IMR-90 (cell line): ENCODE measurements around the gene AKAP1. TPM values are rescaled to one million over a fixed set of nuclear protein-coding genes. Genes with fewer than 3 reads are reported as not detected.

Experiments used
- ATAC-seq: fragments of 200-7000 bp; cut with Tn5 transposase; 2 replicates; pipeline ENCODE4 v1.9.1; 2020; ENCODE audit warnings: low read depth, mild to moderate bottlenecking, moderate library complexity
- BruUV-seq: library from RNA; stranded (reverse); fragments of 400-500 nt; replicated peaks from 2 replicates; lab custom pipeline; 2021; lab: Mats Ljungman, UMichigan
- CTCF ChIA-PET: fragments of 300-600 bp; formaldehyde crosslinking; extraction: SDS; loops from one replicate; lab custom pipeline; 2021; ENCODE audit warnings: antibody characterized with exemption; lab: Yijun Ruan, JAX
- POLR2A ChIA-PET: fragments of 300-600 bp; sonication (Branson Sonifier 250); formaldehyde crosslinking; loops from one replicate; lab custom pipeline; 2022; ENCODE audit warnings: antibody characterized with exemption; ENCODE audit not compliant: unreplicated experiment; lab: Charles Lee
- DNase-seq: peaks from one replicate; pipeline ENCODE4 v3.0.0; 2013
- H2AFZ ChIP-seq: replicated peaks from 2 replicates; pipeline ENCODE3; 2013; ENCODE audit warnings: low read length, mild to moderate bottlenecking; ENCODE audit not compliant: poor library complexity
- H2AK5ac ChIP-seq: 2 replicates; pipeline ENCODE4 v1.6.1; 2013; ENCODE audit warnings: low read depth, low read length, inconsistent platforms
- H2AK9ac ChIP-seq: replicated peaks from 2 replicates; pipeline ENCODE3; 2013; ENCODE audit warnings: mild to moderate bottlenecking, low read depth, low read length, moderate library complexity; ENCODE audit not compliant: poor library complexity
- H2BK120ac ChIP-seq: 2 replicates; pipeline ENCODE4 v1.6.1; 2013; ENCODE audit warnings: low read depth, low read length, inconsistent platforms
- H2BK15ac ChIP-seq: 3 replicates; pipeline ENCODE4 v1.6.1; 2013; ENCODE audit warnings: low read depth, low read length, inconsistent platforms
- H2BK20ac ChIP-seq: 2 replicates; pipeline ENCODE4 v1.6.1; 2013; ENCODE audit warnings: low read depth, mild to moderate bottlenecking, inconsistent platforms, low read length, moderate library complexity
- H2BK5ac ChIP-seq: 2 replicates; pipeline ENCODE4 v1.6.1; 2013; ENCODE audit warnings: mild to moderate bottlenecking, low read depth, low read length, inconsistent platforms; ENCODE audit not compliant: poor library complexity, severe bottlenecking
- H3K14ac ChIP-seq: replicated peaks from 2 replicates; pipeline ENCODE4 v1.6.1; 2013; ENCODE audit warnings: low read depth, low read length, inconsistent platforms
- H3K18ac ChIP-seq: 2 replicates; pipeline ENCODE4 v1.6.1; 2013; ENCODE audit warnings: low read depth, low read length, control low read depth
- H3K23ac ChIP-seq: 2 replicates; pipeline ENCODE4 v1.6.1; 2013; ENCODE audit warnings: low read depth, low read length, inconsistent platforms
- H3K27ac ChIP-seq: 2 replicates; pipeline ENCODE4 v1.5.1; 2013; ENCODE audit warnings: mild to moderate bottlenecking, control low read depth, low read length; ENCODE audit not compliant: insufficient read depth
- H3K27me3 ChIP-seq: 2 replicates; pipeline ENCODE4 v1.6.1; 2013; ENCODE audit warnings: low read length; ENCODE audit not compliant: control insufficient read depth, insufficient read depth
- H3K36me3 ChIP-seq: 2 replicates; pipeline ENCODE4 v1.6.1; 2013; ENCODE audit warnings: low read length, mixed read lengths; ENCODE audit not compliant: control insufficient read depth, insufficient read depth
- H3K4ac ChIP-seq: 2 replicates; pipeline ENCODE4 v1.6.1; 2013; ENCODE audit warnings: low read depth, low read length, inconsistent platforms
- H3K4me1 ChIP-seq: 2 replicates; pipeline ENCODE4 v1.6.1; 2013; ENCODE audit warnings: low read length, mixed read lengths; ENCODE audit not compliant: control insufficient read depth, insufficient read depth
- H3K4me2 ChIP-seq: 2 replicates; pipeline ENCODE4 v1.6.1; 2013; ENCODE audit warnings: low read depth, mild to moderate bottlenecking, control low read depth, low read length, moderate library complexity
- H3K4me3 ChIP-seq: 2 replicates; pipeline ENCODE4 v1.5.1; 2013; ENCODE audit warnings: low read depth, mild to moderate bottlenecking, control low read depth, low read length, moderate library complexity; ENCODE audit not compliant: insufficient read depth
- H3K56ac ChIP-seq: 2 replicates; pipeline ENCODE4 v1.6.1; 2013; ENCODE audit warnings: low read length, inconsistent platforms; ENCODE audit not compliant: insufficient read depth; ENCODE audit errors: extremely low read depth
- H3K79me1 ChIP-seq, 2 experiments: 2 replicates each; pipeline ENCODE4 v1.6.1; 2013; ENCODE audit warnings: low read length in 2 of 2, inconsistent platforms in 1 of 2, low read depth in 1 of 2
- H3K9ac ChIP-seq: 2 replicates; pipeline ENCODE4 v1.6.1; 2013; ENCODE audit warnings: low read depth, low read length, control low read depth
- H3K9me1 ChIP-seq: 2 replicates; pipeline ENCODE4 v1.6.1; 2013; ENCODE audit warnings: low read length, inconsistent platforms; ENCODE audit not compliant: insufficient read depth
- H3K9me3 ChIP-seq: 2 replicates; pipeline ENCODE4 v1.6.1; 2013; ENCODE audit warnings: low read length; ENCODE audit not compliant: control insufficient read depth, insufficient read depth
- H4K20me1 ChIP-seq: 2 replicates; pipeline ENCODE4 v1.6.1; 2013; ENCODE audit warnings: low read length, inconsistent platforms; ENCODE audit not compliant: insufficient read depth
- H4K5ac ChIP-seq: 2 replicates; pipeline ENCODE4 v1.6.1; 2013; ENCODE audit warnings: mild to moderate bottlenecking, low read depth, low read length, control low read depth
- H4K8ac ChIP-seq, 2 experiments: 2 replicates each; pipeline ENCODE4 v1.6.1; 2013; ENCODE audit warnings: low read depth in 2 of 2, low read length in 2 of 2, control low read depth in 1 of 2, inconsistent platforms in 1 of 2
- H4K91ac ChIP-seq: 2 replicates; pipeline ENCODE4 v1.6.1; 2013; ENCODE audit warnings: low read depth, low read length, inconsistent platforms; ENCODE audit not compliant: insufficient read depth
- BHLHE40 ChIP-seq: fragments of 150-350 bp; IDR thresholded peaks from 2 replicates; pipeline ENCODE4 v1.6.1; 2016; ENCODE audit warnings: mild to moderate bottlenecking, low read depth, low read length
- CEBPB ChIP-seq: IDR thresholded peaks from 2 replicates; pipeline ENCODE4 v1.6.1; 2012; ENCODE audit warnings: low read depth, low read length, improper control_type of control experiment
- CHD1 ChIP-seq: IDR thresholded peaks from 2 replicates; pipeline ENCODE4 v1.6.1; 2012; ENCODE audit warnings: low read depth, low read length, improper control_type of control experiment
- CTCF ChIP-seq: conservative IDR thresholded peaks from 2 replicates; pipeline ENCODE4 v1.5.1; 2012; ENCODE audit warnings: mild to moderate bottlenecking, low read depth, low read length, improper control_type of control experiment
- FOS ChIP-seq: fragments of 150-350 bp; IDR thresholded peaks from 2 replicates; pipeline ENCODE4 v1.6.1; 2016; ENCODE audit warnings: low read depth, low read length
- MXI1 ChIP-seq: IDR thresholded peaks from 2 replicates; pipeline ENCODE4 v1.6.1; 2012; ENCODE audit warnings: low read depth, mild to moderate bottlenecking, low read length, moderate library complexity, borderline replicate concordance
- RFX5 ChIP-seq: IDR thresholded peaks from 2 replicates; pipeline ENCODE4 v1.8.0; 2012; ENCODE audit warnings: low read depth, mild to moderate bottlenecking, low read length, moderate library complexity
- SMC3 ChIP-seq: fragments of 150-350 bp; IDR thresholded peaks from 2 replicates; pipeline ENCODE4 v1.6.1; 2016; ENCODE audit warnings: low read depth, mild to moderate bottlenecking, antibody characterized with exemption, low read length, moderate library complexity
- WGBS, 2 experiments: methylation state at CpG; one replicate each; pipeline versions ENCODE4 v1.1.5 to v1.1.7; 2013; ENCODE audit warnings: missing lambda C conversion rate in 2 of 2; ENCODE audit not compliant: insufficient read length in 1 of 2; ENCODE audit errors: extremely low coverage in 2 of 2; 5-methylcytosine and 5-hydroxymethylcytosine counted together
- dilution Hi-C: fragments of 300-500 bp; cut with HindIII; formaldehyde crosslinking; loops from one replicate; pipeline ENCODE4 v1.14.3; 2018; ENCODE audit warnings: low sequenced_read_pairs; ENCODE audit not compliant: unreplicated experiment
- in situ Hi-C: fragments of 300-500 bp; cut with MboI; formaldehyde crosslinking; loops from 3 replicates; pipeline ENCODE4 v1.14.3; 2019; ENCODE audit warnings: low sequenced_read_pairs, inconsistent platforms, mixed read lengths
- intact Hi-C: fragments of 100-400 bp; cut with micrococcal nuclease; formaldehyde crosslinking; loops from 2 replicates; pipeline ENCODE4 v1.10.0; 2022
- polyA plus RNA-seq, 3 experiments: library from polyadenylated mRNA; depleted of rRNA; stranded (reverse); fragments of >200 nt; gene quantifications; 2 replicates each; pipeline ENCODE4 v1.2.3, GENCODE V29; 2012; ENCODE audit warnings: low replicate concordance in 1 of 3
- total RNA-seq: library from RNA; depleted of rRNA; stranded (reverse); fragments of >200 nt; gene quantifications from 2 replicates; pipeline ENCODE4 v1.2.3, GENCODE V29; 2012

Gene AKAP1
- total and polyA plus RNA-seq, 2 of the 4 experiments (the other 2 are of a cell fraction), result 10.2 to 17.4 TPM

- dilution Hi-C loops (no loop called here), in situ Hi-C loops (no loop called here), intact Hi-C loops (no loop called here)
- TF ChIP-seq FOS (no peak), MXI1 (no peak), CTCF (no peak), CEBPB (no peak), SMC3 (no peak), BHLHE40 (no peak), CHD1 (no peak), RFX5 (no peak)
- H3K9me3 ChIP-seq, result no peaks in the 10 kb centered on the region
- peak overlapping the region; percentile 97 for H3K4me2 ChIP-seq
- H3K36me3 ChIP-seq, result no peaks in the 10 kb centered on the region
- peak overlapping the region; percentile 99 for H3K4me3 ChIP-seq
- peak overlapping the region; percentile 67 for H3K56ac ChIP-seq
- peak overlapping the region; percentile 99 for H3K27ac ChIP-seq
- peak overlapping the region; percentile 93; the same call in 1 of the 3 replicates for H2BK15ac ChIP-seq
- POLR2A ChIA-PET, result interaction anchor here (0.6 kb wide), 1 partner anchor 9 kb away, joined by 3 read pairs; no protein-coding TSS in a partner anchor
- peak overlapping the region; percentile 94 for H2BK5ac ChIP-seq
- H3K23ac ChIP-seq, result peak overlapping the region; percentile 99
- WGBS, 2 experiments, result 0% methylated on average over 4 of the region's 7 CpGs; no CpG with 5 or more reads in 1 of the 2 experiments
- peak overlapping the region; percentile 85 for H2AK9ac ChIP-seq
- peak overlapping the region; percentile 100 for H3K9ac ChIP-seq
- ATAC-seq (peak; percentile 30), DNase-seq (peak; percentile 19)
- H4K5ac ChIP-seq, result peak overlapping the region; percentile 99
- H3K4me1 ChIP-seq, result no peaks in the 10 kb centered on the region
- peak overlapping the region; percentile 94 for H2BK120ac ChIP-seq
- peak overlapping the region; percentile 97 for H4K91ac ChIP-seq
- CTCF ChIA-PET, result no interaction called here
- peak overlapping the region; percentile 100 for H2AFZ ChIP-seq
- no peak overlapping the region; the same call in 1 of the 2 replicates for H2AK5ac ChIP-seq
- H3K14ac ChIP-seq, result peak overlapping the region; percentile 100
- no TSS peak for BruUV-seq
- 0 out of 2 replicates have a peak overlapping the region, but pooled peaks have one; percentile 45 for H2BK20ac ChIP-seq
- H3K18ac ChIP-seq, result peak overlapping the region; percentile 99
- H4K20me1 ChIP-seq, result no peaks in the 10 kb centered on the region
- H3K9me1 ChIP-seq, result no peaks in the 10 kb centered on the region
- H3K79me1 ChIP-seq, result peaks cover 13 to 15% of the 10 kb centered on the region in 2 experiments; a peak in 2 of 4 replicates
- peak overlapping the region; percentile 95 to 97 for H4K8ac ChIP-seq
- no peaks in the 10 kb centered on the region for H3K27me3 ChIP-seq
- peak overlapping the region; percentile 98 for H3K4ac ChIP-seq
Observed at GRCh38 chr17:57084361-57084801, 665 bp upstream of the AKAP1 start.
